BE2C (cell line): ENCODE results near the gene TSC22D2.

Experiments used
- DNase-seq: peaks from one replicate; pipeline ENCODE4 v3.0.0-alpha.2; 2020
- H3K27me3 ChIP-seq: fragments of 250-450 bp; sonication (Bioruptor Pico); 2 replicates; pipeline ENCODE4 v1.5.1; 2020; ENCODE audit warnings: mild to moderate bottlenecking
- H3K36me3 ChIP-seq: fragments of 250-450 bp; sonication (Bioruptor Pico); 2 replicates; pipeline ENCODE4 v1.5.1; 2020; ENCODE audit warnings: mild to moderate bottlenecking
- H3K4me1 ChIP-seq: fragments of 250-450 bp; sonication (Bioruptor Pico); 2 replicates; pipeline ENCODE4 v1.5.1; 2020
- H3K4me3 ChIP-seq: 2 replicates; pipeline ENCODE4 v1.5.1; 2011; ENCODE audit warnings: low read depth, low read length
- H3K9me3 ChIP-seq: fragments of 250-450 bp; sonication (Bioruptor Pico); 2 replicates; pipeline ENCODE4 v1.5.1; 2020
- TF ChIP-seq, protein P1 (sequence below): IDR thresholded peaks from 2 replicates; pipeline ENCODE4 v1.5.1; 2012; ENCODE audit warnings: mild to moderate bottlenecking, low read depth, low read length

Gene TSC22D2

DNA sequence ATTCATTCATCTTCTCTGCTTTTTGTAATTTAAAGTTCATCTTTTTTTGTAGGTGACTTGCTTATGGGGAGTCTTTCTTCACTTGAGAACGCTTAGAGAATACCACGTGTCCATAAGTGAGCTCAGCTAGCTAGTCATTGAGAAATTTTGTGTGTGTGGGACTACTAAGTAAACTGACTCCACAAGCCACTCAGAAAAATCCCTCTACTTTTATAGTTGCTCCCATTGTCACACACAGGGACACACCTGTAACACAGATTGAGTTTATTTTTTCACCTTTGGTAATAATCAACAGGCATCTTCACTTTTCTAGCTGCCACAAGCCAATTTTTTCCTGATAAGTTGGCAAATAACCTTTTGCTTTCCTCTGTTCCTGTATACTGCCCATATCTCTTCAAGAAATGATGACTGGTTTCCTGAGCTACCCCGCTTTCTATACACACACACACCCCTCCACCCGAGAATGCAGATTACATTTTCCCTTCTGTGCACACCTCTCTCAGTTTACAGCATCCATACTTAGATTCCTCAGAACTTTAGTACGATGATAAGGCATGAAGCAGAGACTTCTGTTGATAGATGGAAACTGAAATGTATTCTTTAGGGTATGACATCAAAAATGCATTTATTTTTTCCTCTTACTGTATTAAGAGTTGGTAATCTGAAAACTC is 4.6 kb downstream of the TSC22D2 start:
- Histone ChIP-seq H3K4me1 (peaks cover 7% of the 10 kb centered on the region), H3K4me3 (peak overlapping the region; percentile 96), H3K27me3 (no peaks in the 10 kb centered on the region), H3K9me3 (no peaks in the 10 kb centered on the region), H3K36me3 (peaks cover 5% of the 10 kb centered on the region)
- TF ChIP-seq, protein P1, sequence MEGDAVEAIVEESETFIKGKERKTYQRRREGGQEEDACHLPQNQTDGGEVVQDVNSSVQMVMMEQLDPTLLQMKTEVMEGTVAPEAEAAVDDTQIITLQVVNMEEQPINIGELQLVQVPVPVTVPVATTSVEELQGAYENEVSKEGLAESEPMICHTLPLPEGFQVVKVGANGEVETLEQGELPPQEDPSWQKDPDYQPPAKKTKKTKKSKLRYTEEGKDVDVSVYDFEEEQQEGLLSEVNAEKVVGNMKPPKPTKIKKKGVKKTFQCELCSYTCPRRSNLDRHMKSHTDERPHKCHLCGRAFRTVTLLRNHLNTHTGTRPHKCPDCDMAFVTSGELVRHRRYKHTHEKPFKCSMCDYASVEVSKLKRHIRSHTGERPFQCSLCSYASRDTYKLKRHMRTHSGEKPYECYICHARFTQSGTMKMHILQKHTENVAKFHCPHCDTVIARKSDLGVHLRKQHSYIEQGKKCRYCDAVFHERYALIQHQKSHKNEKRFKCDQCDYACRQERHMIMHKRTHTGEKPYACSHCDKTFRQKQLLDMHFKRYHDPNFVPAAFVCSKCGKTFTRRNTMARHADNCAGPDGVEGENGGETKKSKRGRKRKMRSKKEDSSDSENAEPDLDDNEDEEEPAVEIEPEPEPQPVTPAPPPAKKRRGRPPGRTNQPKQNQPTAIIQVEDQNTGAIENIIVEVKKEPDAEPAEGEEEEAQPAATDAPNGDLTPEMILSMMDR = no peak
- DNase-seq = no peak

DNA sequence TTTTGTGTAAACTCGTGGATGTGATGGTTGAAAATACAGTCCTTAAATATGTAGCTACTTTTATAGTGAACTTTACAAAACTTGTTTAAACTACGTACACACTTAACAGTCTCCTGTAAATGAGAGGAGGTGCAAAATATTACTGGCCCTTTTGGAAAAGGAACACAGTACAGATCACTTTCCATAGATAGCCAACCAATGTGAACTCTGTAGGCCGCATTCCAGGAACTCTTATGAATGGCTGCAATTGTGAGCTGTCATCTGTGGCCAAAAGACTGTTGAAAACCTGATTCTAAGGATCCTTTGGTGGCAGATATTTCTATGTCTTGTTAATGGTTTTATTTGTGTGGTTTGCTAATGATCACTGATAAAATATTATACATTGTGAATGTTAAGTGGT is 6.2 kb downstream of the TSC22D2 start:
- TF ChIP-seq, protein P1 = no peak
- H3K4me1 ChIP-seq = peaks cover 7% of the 10 kb centered on the region
- no peaks in the 10 kb centered on the region for H3K9me3 ChIP-seq
- peaks cover 5% of the 10 kb centered on the region for H3K36me3 ChIP-seq
- H3K4me3 ChIP-seq = peak overlapping the region; percentile 96
- H3K27me3 ChIP-seq = no peaks in the 10 kb centered on the region
- DNase-seq = no peak

DNA sequence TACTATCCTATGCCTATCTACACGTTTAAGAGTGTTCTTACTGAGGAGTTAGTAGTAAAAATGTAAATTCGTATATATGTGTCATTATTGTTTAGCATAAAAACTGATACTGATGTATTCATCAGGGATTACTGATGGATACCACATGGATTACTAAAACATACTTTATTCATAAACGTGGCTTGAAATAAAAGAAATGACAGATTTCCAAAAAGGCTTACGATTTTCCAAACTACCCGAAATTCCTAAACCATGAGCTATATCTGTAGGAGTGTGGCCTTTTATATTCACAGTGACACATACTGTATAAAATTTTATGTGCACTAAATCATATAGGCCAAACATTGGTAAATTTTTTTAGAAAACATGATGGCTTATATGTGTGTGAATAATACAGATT is 6.9 kb downstream of the TSC22D2 start:
- Histone ChIP-seq H3K4me1 (peaks cover 7% of the 10 kb centered on the region), H3K36me3 (peaks cover 5% of the 10 kb centered on the region), H3K9me3 (no peaks in the 10 kb centered on the region), H3K4me3 (no peak overlapping the region), H3K27me3 (no peaks in the 10 kb centered on the region)
- DNase-seq = no peak
- TF ChIP-seq, protein P1 = no peak

DNA sequence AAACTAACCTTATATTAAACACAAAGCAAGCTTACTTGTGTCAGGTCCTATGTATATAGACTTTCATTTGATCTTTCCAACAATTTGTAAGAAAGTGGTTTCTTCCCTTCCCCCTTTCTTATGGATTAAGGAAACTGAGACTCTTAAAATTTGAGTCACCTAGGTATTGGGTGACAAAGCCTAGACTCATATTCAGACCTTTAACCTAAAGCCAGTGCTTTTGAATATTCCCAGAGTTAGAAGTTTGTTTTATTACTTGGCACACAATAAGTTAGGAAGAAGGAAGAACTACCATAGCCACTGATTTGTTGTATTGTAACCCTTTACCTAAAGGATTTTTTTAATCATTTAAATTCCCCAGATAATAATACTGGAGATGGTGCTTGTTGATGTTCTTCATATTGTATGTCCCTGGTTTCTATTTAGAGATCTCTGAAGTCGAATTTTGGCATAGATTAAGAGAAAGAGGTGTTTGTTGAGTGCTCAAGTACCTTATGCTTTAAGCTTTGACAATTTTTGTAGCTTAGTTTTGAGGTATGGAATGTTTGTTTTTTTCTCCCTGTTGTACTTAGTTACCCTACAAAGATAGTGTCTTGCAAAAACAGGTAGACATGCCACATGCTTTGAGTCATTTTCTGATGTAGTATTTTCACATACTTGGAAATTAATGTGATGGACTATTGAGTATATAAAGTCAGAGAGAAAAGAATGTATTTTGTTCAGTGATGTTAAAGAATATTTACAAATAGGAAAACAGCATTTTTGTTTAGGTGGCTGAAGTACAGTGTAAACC is 11.2 kb downstream of the TSC22D2 start:
- no peaks in the 10 kb centered on the region for H3K9me3 ChIP-seq
- H3K36me3 ChIP-seq = no peaks in the 10 kb centered on the region; the same call in 1 of the 2 replicates
- no peak for DNase-seq
- no peaks in the 10 kb centered on the region for H3K27me3 ChIP-seq
- H3K4me3 ChIP-seq = no peak overlapping the region
- TF ChIP-seq, protein P1 = no peak
- H3K4me1 ChIP-seq = peaks cover 13% of the 10 kb centered on the region

DNA sequence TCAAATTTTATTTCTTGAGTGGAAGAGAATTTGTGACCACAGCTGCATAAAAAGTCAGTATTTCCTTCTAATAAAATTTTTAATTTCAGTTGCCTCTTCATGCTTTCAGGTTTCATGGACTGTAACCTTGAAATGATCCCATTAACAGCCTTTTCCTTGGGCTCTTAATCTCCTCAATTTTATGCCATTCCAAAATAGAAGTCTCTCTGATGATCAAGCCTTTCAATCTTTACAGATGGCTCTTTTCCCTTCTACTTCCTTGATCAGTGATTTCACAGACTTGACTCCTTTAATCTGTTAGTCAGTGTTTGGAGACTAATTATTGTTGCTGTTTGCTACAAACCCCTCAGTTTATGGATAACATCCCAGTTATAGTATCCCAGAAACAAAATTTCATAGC is 11.9 kb downstream of the TSC22D2 start:
- Histone ChIP-seq H3K4me1 (peaks cover 13% of the 10 kb centered on the region), H3K27me3 (no peaks in the 10 kb centered on the region), H3K9me3 (no peaks in the 10 kb centered on the region), H3K36me3 (no peaks in the 10 kb centered on the region; the same call in 1 of the 2 replicates), H3K4me3 (no peak overlapping the region)
- DNase-seq = no peak
- TF ChIP-seq, protein P1 = no peak

DNA sequence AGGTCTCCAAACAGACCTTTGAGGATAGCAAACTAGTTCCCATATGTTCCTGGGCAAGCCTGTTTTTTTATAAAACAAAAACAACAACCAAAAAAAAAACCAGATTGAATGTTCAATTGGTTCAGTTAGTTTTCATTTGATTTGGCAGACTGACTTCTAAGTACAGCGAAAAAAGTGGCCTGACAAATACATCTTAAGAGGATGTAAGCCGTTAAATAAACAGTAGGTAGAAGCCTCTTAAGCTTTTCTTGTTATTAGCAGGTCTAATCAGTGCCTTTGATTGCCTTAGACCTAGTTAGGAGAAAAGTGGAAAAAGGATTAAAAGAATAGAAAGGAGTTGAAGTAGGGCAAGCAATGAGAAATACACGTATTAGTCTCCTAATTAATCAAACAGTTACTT is 13.2 kb downstream of the TSC22D2 start:
- H3K4me3 ChIP-seq = no peak overlapping the region
- TF ChIP-seq, protein P1 = no peak
- H3K36me3 ChIP-seq = no peaks in the 10 kb centered on the region; the same call in 1 of the 2 replicates
- H3K4me1 ChIP-seq = peaks cover 8% of the 10 kb centered on the region
- no peak for DNase-seq
- H3K27me3 ChIP-seq = no peaks in the 10 kb centered on the region
- no peaks in the 10 kb centered on the region for H3K9me3 ChIP-seq
